Posterior cingulate gyrus (tissue), 11 donors: ENCODE results near the gene FBXL16.

Source experiments
- DNase-seq, 10 donors: peaks; one replicate each; pipeline versions ENCODE4 v3.0.0 to v3.0.0-alpha.2; 2020 to 2021; ENCODE audit warnings: mixed read lengths in 3 of 10
- intact Hi-C: fragments of 100-400 bp; cut with DNase I; formaldehyde crosslinking; loops from one replicate; pipeline ENCODE4 v1.15.1; 2023

The FBXL16 gene

GRCh38 chr16:735982-736453 is 30.4 kb upstream of the FBXL16 start:
- DNase-seq, result no peak
- intact Hi-C loops, result no loop called here

GRCh38 chr16:734981-735881 is 29.6 kb upstream of the FBXL16 start:
- intact Hi-C loops, result no loop called here
- peak in 1 of 10 donors; percentile 71 for DNase-seq

- peak in 1 of 10 donors; percentile 78 for DNase-seq
- intact Hi-C loops, result no loop called here
These were observed 28.8 kb upstream of the FBXL16 start for GRCh38 chr16:734208-734980.

- DNase-seq, result peak in 1 of 10 donors; percentile 83
- intact Hi-C loops, result no loop called here
These were observed 28.0 kb upstream of the FBXL16 start for GRCh38 chr16:733382-734207.

- peak in 1 of 10 donors; percentile 76 for DNase-seq
- intact Hi-C loops, result no loop called here
These were observed 27.3 kb upstream of the FBXL16 start for GRCh38 chr16:732936-733335.

- no peak for DNase-seq
- intact Hi-C loops, result no loop called here
These were observed 26.7 kb upstream of the FBXL16 start for GRCh38 chr16:732332-732731.

- intact Hi-C loops, result no loop called here
- peak in 1 of 10 donors; percentile 75 for DNase-seq
These were observed 25.3 kb upstream of the FBXL16 start for GRCh38 chr16:730666-731509.

GRCh38 chr16:729768-730665 is 24.4 kb upstream of the FBXL16 start:
- peak in 1 of 10 donors; percentile 85 for DNase-seq
- intact Hi-C loops, result no loop called here

- intact Hi-C loops, result no loop called here
- DNase-seq, result peak in 2 of 10 donors; percentile 90 to 93
These were observed 23.5 kb upstream of the FBXL16 start for GRCh38 chr16:728890-729744.

- intact Hi-C loops, result no loop called here
- DNase-seq, result peak in 5 of 10 donors; percentile 64 to 95 (median 67)
These were observed 22.7 kb upstream of the FBXL16 start for GRCh38 chr16:728131-728889.

GRCh38 chr16:727291-727977 is 21.8 kb upstream of the FBXL16 start:
- intact Hi-C loops, result no loop called here
- no peak for DNase-seq

- intact Hi-C loops, result no loop called here
- DNase-seq, result peak in 6 of 10 donors; percentile 66 to 95 (median 79)
These were observed 21.1 kb upstream of the FBXL16 start, which contains the start of the genes CCDC78 and HAGHL for GRCh38 chr16:726438-727290. Gene CCDC78, minus strand, starts transcription at chr16:726443. Its CDS starts 76 bp downstream, at chr16:726367. Gene HAGHL, plus strand, starts transcription at chr16:727106. Its CDS starts 404 bp downstream, at chr16:727510.

- DNase-seq, result no peak
- intact Hi-C loops, result no loop called here
These were observed 20.5 kb upstream of the FBXL16 start for GRCh38 chr16:726188-726437.

GRCh38 chr16:725463-726187 is 20.0 kb upstream of the FBXL16 start:
- intact Hi-C loops, result no loop called here
- DNase-seq, result no peak

GRCh38 chr16:725041-725376 is 19.4 kb upstream of the FBXL16 start:
- intact Hi-C loops, result no loop called here
- no peak for DNase-seq
